Activated CD8-positive, alpha-beta T cell treated with anti-CD3 and anti-CD28 coated beads for 36 hours (primary cell): ENCODE measurements around the gene PARVA. TPM values are rescaled to one million over a fixed set of nuclear protein-coding genes. Genes with fewer than 3 reads are reported as not detected.

ENCODE experiments used
- ATAC-seq: fragments of 200-7000 bp; cut with Tn5 transposase; one replicate; pipeline ENCODE4 v1.10.0; 2021; ENCODE audit warnings: mild to moderate bottlenecking, moderate library complexity
- CTCF ChIA-PET: fragments of 350-600 bp; sonication (Branson Sonifier 250); formaldehyde crosslinking; loops from one replicate; lab custom pipeline; 2021; ENCODE audit warnings: antibody characterized with exemption; lab: Charles Lee
- POLR2A ChIA-PET: fragments of 350-600 bp; sonication (Branson Sonifier 250); formaldehyde crosslinking; loops from one replicate; lab custom pipeline; 2021; ENCODE audit warnings: antibody characterized with exemption; lab: Charles Lee
- DNase-seq: peaks from one replicate; pipeline ENCODE4 v3.0.0-alpha.2; 2020
- H3K27ac Mint-ChIP-seq: one replicate; pipeline ENCODE4 v1.8.0; 2021; ENCODE audit warnings: mild to moderate bottlenecking, mixed read lengths
- H3K27me3 Mint-ChIP-seq: one replicate; pipeline ENCODE4 v1.8.0; 2021; ENCODE audit warnings: mixed read lengths
- H3K36me3 Mint-ChIP-seq: one replicate; pipeline ENCODE4 v1.8.0; 2021; ENCODE audit warnings: low read depth, mixed read lengths
- H3K4me1 Mint-ChIP-seq: one replicate; pipeline ENCODE4 v1.8.0; 2021; ENCODE audit warnings: low read depth, mixed read lengths
- H3K4me3 Mint-ChIP-seq: one replicate; pipeline ENCODE4 v1.8.0; 2021; ENCODE audit warnings: mild to moderate bottlenecking, moderate library complexity, mixed read lengths
- H3K9me3 Mint-ChIP-seq: one replicate; pipeline ENCODE4 v1.8.0; 2021; ENCODE audit warnings: mixed read lengths
- intact Hi-C: fragments of 100-400 bp; cut with micrococcal nuclease; formaldehyde crosslinking; loops from one replicate; pipeline ENCODE4 v1.10.0; 2022
- total RNA-seq, 2 experiments: library from RNA; stranded (reverse); gene quantifications; one replicate each; pipeline ENCODE4 v1.2.3, GENCODE V29; 2021
- TF ChIP-seq, protein P1 (sequence below): fragments of 200-600 bp; IDR thresholded peaks from one replicate; pipeline ENCODE4 v1.8.0; 2022; ENCODE audit warnings: antibody characterized with exemption, mild to moderate bottlenecking

The PARVA gene
- total RNA-seq, 2 experiments from 2014 or later, result not detected

DNA sequence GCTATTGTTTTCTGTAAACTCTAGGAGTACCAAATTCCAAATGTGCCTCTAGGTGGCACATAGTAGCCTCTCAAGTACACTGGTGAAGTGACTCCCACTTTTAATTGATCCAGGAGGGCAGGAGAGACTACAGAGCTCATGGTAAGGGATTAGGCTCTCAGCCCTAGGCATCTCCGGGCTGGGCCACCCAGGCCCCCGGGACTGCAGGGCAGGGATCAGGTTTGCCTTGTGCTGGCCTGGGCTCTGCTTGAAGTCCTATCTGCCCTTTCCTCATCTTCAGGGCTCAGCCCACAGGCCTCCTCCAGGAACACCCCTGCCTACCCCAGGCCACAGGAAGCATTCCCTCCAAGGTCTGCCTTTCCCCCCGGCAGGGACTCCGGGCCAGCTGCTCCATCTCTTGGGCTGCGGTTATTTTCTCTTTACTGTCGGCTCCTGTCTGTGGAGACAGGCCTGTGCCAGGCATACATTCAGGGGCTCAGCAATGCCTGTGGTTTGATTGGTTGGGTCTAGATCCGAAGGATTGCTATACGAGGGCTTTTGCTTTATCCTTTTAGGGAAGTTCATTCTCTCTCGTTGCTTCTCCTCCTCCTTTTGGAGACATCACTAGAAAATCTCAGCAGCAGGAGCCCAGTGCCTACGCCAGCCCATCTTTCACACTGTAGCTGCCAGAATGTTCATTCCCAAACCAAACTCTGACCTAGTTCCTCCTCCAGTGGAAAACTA, 32.8 kb downstream of the PARVA start:
- no peaks in the 10 kb centered on the region for H3K36me3 Mint-ChIP-seq
- POLR2A ChIA-PET, result no interaction called here
- ATAC-seq (no peak), DNase-seq (no peak)
- TF ChIP-seq, protein P1, sequence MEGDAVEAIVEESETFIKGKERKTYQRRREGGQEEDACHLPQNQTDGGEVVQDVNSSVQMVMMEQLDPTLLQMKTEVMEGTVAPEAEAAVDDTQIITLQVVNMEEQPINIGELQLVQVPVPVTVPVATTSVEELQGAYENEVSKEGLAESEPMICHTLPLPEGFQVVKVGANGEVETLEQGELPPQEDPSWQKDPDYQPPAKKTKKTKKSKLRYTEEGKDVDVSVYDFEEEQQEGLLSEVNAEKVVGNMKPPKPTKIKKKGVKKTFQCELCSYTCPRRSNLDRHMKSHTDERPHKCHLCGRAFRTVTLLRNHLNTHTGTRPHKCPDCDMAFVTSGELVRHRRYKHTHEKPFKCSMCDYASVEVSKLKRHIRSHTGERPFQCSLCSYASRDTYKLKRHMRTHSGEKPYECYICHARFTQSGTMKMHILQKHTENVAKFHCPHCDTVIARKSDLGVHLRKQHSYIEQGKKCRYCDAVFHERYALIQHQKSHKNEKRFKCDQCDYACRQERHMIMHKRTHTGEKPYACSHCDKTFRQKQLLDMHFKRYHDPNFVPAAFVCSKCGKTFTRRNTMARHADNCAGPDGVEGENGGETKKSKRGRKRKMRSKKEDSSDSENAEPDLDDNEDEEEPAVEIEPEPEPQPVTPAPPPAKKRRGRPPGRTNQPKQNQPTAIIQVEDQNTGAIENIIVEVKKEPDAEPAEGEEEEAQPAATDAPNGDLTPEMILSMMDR, result no peak
- CTCF ChIA-PET, result interaction anchor here (1.2 to 2.3 kb wide), 4 partner anchors 10 to 479 kb away, joined by 3 to 12 read pairs (median 5); no protein-coding TSS in a partner anchor
- peaks cover 4% of the 10 kb centered on the region for H3K27me3 Mint-ChIP-seq
- H3K9me3 Mint-ChIP-seq, result no peaks in the 10 kb centered on the region
- intact Hi-C loops, result loop anchor here (5.0 kb wide), 1 partner anchor 482 kb away; no protein-coding TSS in a partner anchor
- H3K27ac Mint-ChIP-seq, result no peak overlapping the region
- no peak overlapping the region for H3K4me3 Mint-ChIP-seq
- H3K4me1 Mint-ChIP-seq, result no peaks in the 10 kb centered on the region

DNA sequence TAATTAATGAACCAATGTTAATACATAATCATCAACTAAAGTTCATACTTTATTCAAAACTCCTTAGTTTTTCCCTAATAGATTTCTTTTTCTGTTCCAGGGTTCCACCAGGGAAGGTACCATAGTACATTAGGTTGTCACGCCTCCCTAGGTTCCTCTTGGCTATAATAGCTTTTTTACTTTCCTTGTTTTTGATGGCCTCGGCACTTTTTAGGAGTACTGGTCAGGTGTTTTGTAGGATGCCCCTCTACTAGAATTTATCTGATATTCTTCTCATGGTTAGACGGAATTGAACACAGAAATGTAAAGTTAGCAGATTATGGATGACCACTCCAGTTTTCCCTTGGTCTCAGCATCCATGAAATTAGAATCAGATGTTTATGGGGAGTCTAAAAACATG, 34.0 kb downstream of the PARVA start:
- POLR2A ChIA-PET, result no interaction called here
- TF ChIP-seq, protein P1, result no peak
- Mint-ChIP-seq H3K4me1 (no peaks in the 10 kb centered on the region), H3K27ac (no peak overlapping the region), H3K36me3 (no peaks in the 10 kb centered on the region), H3K4me3 (no peak overlapping the region), H3K27me3 (peaks cover 4% of the 10 kb centered on the region), H3K9me3 (no peaks in the 10 kb centered on the region)
- ATAC-seq (no peak), DNase-seq (no peak)
- intact Hi-C loops, result loop anchor here (5.0 kb wide), 1 partner anchor 481 kb away; no protein-coding TSS in a partner anchor
- CTCF ChIA-PET, result interaction anchor here (0.8 to 2.3 kb wide), 6 partner anchors 9 to 478 kb away, joined by 3 to 12 read pairs (median 4); no protein-coding TSS in a partner anchor

DNA sequence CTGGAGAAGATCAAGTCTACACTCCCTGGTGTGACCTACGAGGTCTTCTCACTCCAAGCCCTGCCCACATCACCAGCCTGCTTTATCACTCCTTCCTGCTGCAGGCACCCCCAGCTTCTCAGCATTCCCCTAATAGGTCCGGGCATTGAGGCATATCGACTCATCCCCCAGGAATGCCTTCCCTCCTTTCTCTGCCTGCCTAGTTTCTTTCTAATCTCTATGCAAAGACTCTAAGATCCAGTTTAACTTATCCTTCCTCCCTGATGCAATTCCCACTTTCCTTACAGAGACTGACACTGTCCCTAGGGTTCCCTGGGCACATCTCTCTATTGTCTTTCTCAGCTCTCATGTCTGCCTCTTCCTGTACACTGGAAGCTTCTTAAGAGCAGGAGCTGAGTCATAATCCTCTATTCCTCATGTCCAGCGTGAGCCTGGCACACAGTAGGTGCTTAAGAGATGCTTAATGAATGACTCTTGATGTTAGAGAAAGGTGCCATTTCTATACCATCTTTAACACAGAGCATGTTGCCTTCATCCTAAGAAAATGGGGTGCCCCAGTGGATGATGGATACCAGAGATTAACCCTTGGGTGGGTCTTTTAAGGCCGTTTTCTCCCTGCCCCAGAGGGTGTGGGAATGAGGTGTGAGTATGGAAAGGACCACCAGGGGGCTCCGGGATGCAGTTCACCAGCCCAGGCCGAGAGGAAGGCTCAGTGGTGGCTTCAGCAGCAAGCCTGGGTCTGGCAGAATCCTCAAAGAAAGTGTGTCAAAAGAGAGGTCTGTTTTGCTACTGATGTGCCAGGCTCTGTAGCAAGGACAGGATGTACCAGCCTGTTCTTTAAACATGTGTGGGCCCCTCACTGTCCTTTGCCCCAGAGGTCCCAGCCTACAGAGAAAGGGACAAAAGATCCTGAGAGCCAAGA, 34.7 kb downstream of the PARVA start:
- ATAC-seq (peak; percentile 69), DNase-seq (peak; percentile 62)
- peaks cover 4% of the 10 kb centered on the region for H3K27me3 Mint-ChIP-seq
- H3K4me1 Mint-ChIP-seq, result no peaks in the 10 kb centered on the region
- ChIA-PET CTCF (interaction anchor here (0.8 to 2.0 kb wide), 6 partner anchors 9 to 478 kb away, joined by 3 to 5 read pairs (median 4); no protein-coding TSS in a partner anchor), POLR2A (no interaction called here)
- no peaks in the 10 kb centered on the region for H3K9me3 Mint-ChIP-seq
- intact Hi-C loops, result loop anchor here (5.0 kb wide), 1 partner anchor 480 kb away; no protein-coding TSS in a partner anchor
- TF ChIP-seq, protein P1, result peak; percentile 72
- H3K36me3 Mint-ChIP-seq, result no peaks in the 10 kb centered on the region
- H3K4me3 Mint-ChIP-seq, result no peak overlapping the region
- no peak overlapping the region for H3K27ac Mint-ChIP-seq

DNA sequence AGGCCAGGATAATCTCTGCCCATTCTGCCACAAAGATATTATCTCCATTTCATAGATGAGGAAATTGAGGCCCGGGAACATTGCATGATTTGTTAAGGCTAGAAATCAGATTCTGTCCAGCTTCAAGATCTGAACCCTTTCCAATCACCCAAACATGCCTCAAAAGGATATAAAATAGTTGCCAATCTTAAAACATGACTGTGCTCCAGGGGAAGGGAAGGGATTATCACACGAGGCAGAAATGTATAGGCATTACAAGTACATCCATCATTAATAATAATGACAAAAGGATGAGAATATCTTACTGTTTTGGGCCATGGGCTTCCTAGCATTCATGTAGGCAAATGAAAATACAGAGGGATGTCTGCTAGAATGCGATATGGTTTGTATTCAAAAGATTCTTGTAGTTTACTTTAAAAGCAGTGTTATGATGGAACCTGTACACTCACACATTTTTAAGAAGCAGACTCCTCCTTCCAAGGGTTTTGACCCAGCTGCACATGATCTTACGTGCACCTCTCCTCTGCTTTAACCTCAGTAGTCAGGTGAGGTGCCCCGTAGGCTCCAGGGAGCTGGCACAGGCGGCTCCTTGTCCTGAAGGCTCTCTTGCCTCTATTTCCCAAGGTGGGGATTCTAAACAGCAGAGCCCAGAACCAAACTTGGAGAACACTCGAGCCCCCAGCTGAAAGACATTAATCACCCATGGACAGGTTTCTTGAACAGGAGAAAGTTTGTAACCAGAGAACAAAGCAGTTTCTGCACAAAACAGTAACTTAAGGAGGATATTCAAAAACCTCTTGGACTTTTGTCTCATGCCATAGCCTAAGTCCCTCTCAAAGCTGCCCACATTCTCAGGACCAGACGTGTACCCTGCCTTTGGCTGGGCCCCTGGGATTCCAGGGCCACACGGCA, 36.0 kb downstream of the PARVA start:
- intact Hi-C loops, result loop anchor here (5.0 kb wide), 1 partner anchor 479 kb away; no protein-coding TSS in a partner anchor
- Mint-ChIP-seq H3K27ac (no peak overlapping the region), H3K9me3 (no peaks in the 10 kb centered on the region), H3K27me3 (peaks cover 4% of the 10 kb centered on the region), H3K4me3 (no peak overlapping the region), H3K4me1 (no peaks in the 10 kb centered on the region), H3K36me3 (no peaks in the 10 kb centered on the region)
- ChIA-PET CTCF (interaction anchor here (0.9 kb wide), 2 partner anchors 475 to 477 kb away, joined by 3 to 4 read pairs; no protein-coding TSS in a partner anchor), POLR2A (no interaction called here)
- TF ChIP-seq, protein P1, result no peak
- ATAC-seq (no peak), DNase-seq (no peak)
